Measurements from ENCODE around the gene ADAMTS15.
"Not testable (repeated sequence)": the region's sequence is repeated elsewhere in the genome, so short reads cannot be mapped to it uniquely, and the experiment has no call there.

Gene ADAMTS15

GRCh38 chr11:130438401-130439159 lies 9.9 kb upstream of the ADAMTS15 start:
- not testable (repeated sequence) for DNase-seq

- no peak for DNase-seq
Measured at GRCh38 chr11:130439160-130439519, 9.3 kb upstream of the ADAMTS15 start.

- DNase-seq: no peak
Measured at GRCh38 chr11:130439876-130440275, 8.6 kb upstream of the ADAMTS15 start.

GRCh38 chr11:130441719-130442118 lies 6.7 kb upstream of the ADAMTS15 start:
- DNase-seq: no peak

- no peak for DNase-seq
Measured at GRCh38 chr11:130442737-130443136, 5.7 kb upstream of the ADAMTS15 start.

GRCh38 chr11:130445788-130446187 lies 2.7 kb upstream of the ADAMTS15 start:
- DNase-seq: no peak

- no peak for DNase-seq
Measured at GRCh38 chr11:130448039-130448415, 418 bp upstream of the ADAMTS15 start.

GRCh38 chr11:130449310-130449990 lies 1.0 kb downstream of the ADAMTS15 start:
- no peak for DNase-seq

- no peak for DNase-seq
Measured at GRCh38 chr11:130449996-130450769, 1.7 kb downstream of the ADAMTS15 start.

- DNase-seq: no peak
Measured at GRCh38 chr11:130451231-130452019, 3.0 kb downstream of the ADAMTS15 start.

- no peak for DNase-seq
Measured at GRCh38 chr11:130452176-130452575, 3.7 kb downstream of the ADAMTS15 start.

GRCh38 chr11:130452940-130453339 lies 4.5 kb downstream of the ADAMTS15 start:
- no peak for DNase-seq

GRCh38 chr11:130454491-130455252 lies 6.2 kb downstream of the ADAMTS15 start:
- DNase-seq: no peak

GRCh38 chr11:130455483-130456127 lies 7.2 kb downstream of the ADAMTS15 start:
- DNase-seq: no peak

- DNase-seq: no peak
Measured at GRCh38 chr11:130456286-130456685, 7.8 kb downstream of the ADAMTS15 start.

GRCh38 chr11:130457623-130458409 lies 9.4 kb downstream of the ADAMTS15 start:
- no peak for DNase-seq

GRCh38 chr11:130458410-130458729 lies 9.9 kb downstream of the ADAMTS15 start:
- no peak for DNase-seq

- no peak for DNase-seq
Measured at GRCh38 chr11:130459521-130459920, 11.1 kb downstream of the ADAMTS15 start.

GRCh38 chr11:130462101-130462885 lies 13.8 kb downstream of the ADAMTS15 start:
- DNase-seq: no peak

- DNase-seq: no peak
Measured at GRCh38 chr11:130462931-130463330, 14.5 kb downstream of the ADAMTS15 start.

All from hippocampal formation (tissue), 2 donors.